GM19193 (cell line): Measurements from ENCODE around the gene ST7.

Source experiments
- POLR2A ChIP-seq: IDR thresholded peaks from 4 replicates; pipeline ENCODE4 v1.6.1; 2011; ENCODE audit not compliant: insufficient read depth, insufficient read length; ENCODE audit errors: extremely low read depth

ST7 gene

GRCh38 chr7:117077658-117078057 lies 124.4 kb downstream of the ST7 start:
- TF ChIP-seq POLR2A: no peak

GRCh38 chr7:117082647-117083046 lies 129.3 kb downstream of the ST7 start:
- TF ChIP-seq POLR2A: no peak

- TF ChIP-seq POLR2A: no peak
Measured at GRCh38 chr7:117083648-117084047, 130.3 kb downstream of the ST7 start.

DNA sequence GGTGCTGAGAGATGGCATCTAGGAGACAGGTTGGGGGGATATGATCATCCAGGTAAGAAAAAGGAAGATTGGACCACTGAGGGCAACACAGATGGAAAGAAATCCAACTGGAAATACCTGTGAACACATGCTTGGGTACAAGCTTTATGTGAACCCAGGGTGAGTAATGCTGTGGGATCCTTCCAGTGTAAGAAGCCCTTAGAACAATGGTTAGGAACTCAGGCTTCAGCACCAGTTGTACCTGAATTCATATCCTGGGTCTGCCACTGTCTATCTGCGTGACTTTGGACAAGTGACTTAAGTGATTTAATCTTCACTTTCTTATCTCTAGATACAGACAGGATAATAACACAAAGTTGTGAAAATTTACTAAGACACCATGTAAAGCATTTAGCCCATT lies 131.0 kb downstream of the ST7 start:
- no peak for TF ChIP-seq POLR2A

DNA sequence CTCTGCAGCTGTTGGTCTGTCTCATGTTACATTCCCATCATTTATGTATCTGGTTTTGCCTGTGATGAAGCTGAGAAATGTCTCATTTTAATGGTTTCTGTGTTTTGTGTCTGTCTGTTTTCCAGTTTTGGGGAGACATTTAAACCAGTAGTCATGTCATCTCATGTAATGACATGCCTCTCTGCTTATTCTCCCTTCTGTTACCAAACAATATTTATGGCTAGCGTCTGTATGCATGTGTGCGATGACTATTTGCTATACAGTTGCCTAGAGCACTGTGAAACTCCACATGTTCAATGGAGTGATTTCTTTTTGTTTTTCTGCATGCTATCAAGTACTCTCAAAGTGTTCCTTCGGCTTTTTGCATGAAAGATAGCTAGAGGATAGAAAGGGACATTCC lies 132.0 kb downstream of the ST7 start:
- no peak for TF ChIP-seq POLR2A

- TF ChIP-seq POLR2A: no peak
Measured at GRCh38 chr7:117085769-117086463, 132.6 kb downstream of the ST7 start.

- no peak for TF ChIP-seq POLR2A
Measured at GRCh38 chr7:117086788-117087187, 133.5 kb downstream of the ST7 start.

GRCh38 chr7:117087639-117088396 lies 134.5 kb downstream of the ST7 start:
- no peak for TF ChIP-seq POLR2A

DNA sequence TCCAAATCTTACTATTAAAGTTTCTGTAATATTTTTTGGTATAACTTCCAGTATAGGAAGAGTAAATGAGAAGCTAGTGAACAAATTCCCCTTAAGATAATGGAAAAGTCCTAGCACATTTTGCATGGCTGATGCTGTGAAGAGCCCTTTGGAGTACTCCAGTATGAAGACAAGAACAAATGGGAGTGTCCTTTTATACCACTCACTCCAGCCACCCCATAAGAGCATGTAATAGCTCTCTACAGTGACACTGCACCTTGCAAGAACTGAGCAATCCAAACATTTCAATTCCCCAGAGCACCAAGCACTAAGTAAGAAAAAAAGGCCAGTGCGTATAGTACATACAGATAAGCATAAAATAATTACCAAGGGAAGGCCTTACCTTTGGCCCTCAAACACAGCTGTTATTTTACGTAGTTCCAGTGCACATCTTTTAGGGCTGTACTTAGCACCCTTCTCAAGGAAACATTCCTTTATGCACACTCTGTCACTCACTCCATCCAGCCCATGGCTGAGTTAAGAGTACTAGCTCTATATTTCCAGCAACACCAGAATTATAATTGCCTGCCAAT lies 135.4 kb downstream of the ST7 start:
- TF ChIP-seq POLR2A: no peak

- no peak for TF ChIP-seq POLR2A
Measured at GRCh38 chr7:117090791-117091190, 137.5 kb downstream of the ST7 start.

DNA sequence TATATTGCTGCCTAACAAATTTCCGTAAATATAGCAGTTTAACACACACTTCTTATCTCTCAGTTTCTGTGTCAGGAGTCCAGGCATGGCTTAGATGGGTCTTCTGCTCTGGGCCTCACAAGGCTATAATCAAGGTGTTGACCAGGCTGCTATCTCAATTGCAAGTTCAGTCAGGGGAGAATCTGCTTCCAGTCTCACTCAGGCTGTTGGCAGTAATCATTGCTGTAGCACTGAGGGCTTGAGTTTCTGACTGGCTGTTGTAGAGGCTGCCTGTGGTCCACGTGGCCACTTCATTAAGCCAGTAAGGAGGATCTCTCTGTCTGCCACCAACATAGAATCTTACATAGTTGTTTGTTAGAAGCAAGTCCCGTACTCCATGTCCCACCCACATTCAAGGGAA lies 138.4 kb downstream of the ST7 start:
- no peak for TF ChIP-seq POLR2A

DNA sequence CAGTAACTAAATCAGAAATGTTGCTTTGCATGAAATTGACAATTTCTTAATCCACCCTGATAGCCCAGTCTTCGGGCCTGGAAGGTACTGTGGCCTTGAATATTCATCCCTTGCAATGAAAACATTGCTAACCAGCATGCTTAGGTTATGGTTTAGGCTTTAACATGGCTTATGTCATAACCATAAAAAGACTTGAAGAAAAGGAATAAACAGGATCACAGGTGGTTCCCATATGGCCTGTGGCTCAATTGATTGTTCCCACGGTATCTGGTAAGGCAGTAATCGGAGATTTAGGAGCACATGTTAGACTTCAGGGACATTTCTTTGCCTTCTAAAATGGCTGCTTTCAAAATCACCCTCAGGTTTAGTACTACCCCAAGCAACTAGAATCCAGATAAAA lies 139.5 kb downstream of the ST7 start:
- TF ChIP-seq POLR2A: no peak

DNA sequence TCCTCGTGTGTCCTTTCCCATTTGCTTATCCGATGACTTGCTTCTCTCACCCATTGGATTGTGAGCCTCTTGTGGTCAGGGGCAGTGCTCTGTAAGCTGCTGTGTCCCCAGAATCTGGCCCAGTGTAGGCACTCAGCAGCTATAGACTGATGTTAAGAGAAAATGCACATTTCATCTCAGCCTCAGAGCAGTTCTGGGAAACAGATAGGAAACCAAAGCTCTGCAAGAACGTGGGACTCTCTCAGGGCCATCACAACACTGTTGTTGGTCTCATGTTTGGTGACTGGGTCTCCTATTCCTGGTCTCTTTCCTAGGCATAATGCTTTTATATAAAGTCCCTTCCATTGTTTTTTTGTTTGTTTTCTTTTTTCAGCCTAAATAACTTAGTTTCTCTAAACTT lies 141.2 kb downstream of the ST7 start:
- TF ChIP-seq POLR2A: no peak

- no peak for TF ChIP-seq POLR2A
Measured at GRCh38 chr7:117095055-117095454, 141.8 kb downstream of the ST7 start.

DNA sequence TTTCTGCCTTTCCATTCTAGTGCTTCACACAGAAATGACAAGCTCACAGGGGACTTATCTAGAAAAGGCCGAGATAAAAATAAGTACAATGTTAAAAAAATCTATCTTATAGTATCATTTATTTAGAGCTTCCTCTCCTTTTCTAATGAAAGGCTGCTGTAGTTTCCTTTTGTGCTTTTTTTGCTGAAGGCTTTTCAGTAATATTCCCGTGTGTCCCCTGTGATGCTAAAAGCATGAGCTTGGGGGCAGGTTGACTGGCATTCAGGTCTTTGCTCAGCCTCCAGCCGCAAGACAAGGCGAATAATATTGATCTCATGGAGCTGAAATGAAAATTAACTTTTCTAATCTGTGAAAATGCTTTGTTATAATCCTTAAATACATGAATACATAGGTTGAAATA lies 143.0 kb downstream of the ST7 start:
- no peak for TF ChIP-seq POLR2A

GRCh38 chr7:117096942-117097341 lies 143.6 kb downstream of the ST7 start:
- no peak for TF ChIP-seq POLR2A
